GM12891 (cell line): ENCODE results near the gene CD19.

Experiments used
- DNase-seq: peaks from one replicate; pipeline ENCODE4 v3.0.0; 2011; ENCODE audit warnings: low spot score; ENCODE audit not compliant: insufficient read length
- FAIRE-seq: peaks from 2 replicates; lab custom pipeline; 2011; peaks lifted over from hg19 to GRCh38; lab: Jason Lieb, UNC
- PAX5 ChIP-seq: IDR thresholded peaks from 2 replicates; pipeline ENCODE4 v1.6.1; 2011; ENCODE audit warnings: low read length, moderate library complexity, mild to moderate bottlenecking; ENCODE audit not compliant: insufficient read depth, severe bottlenecking
- POLR2A ChIP-seq: IDR thresholded peaks from 2 replicates; pipeline ENCODE4 v1.6.1; 2011; ENCODE audit warnings: low read depth, low read length, control low read depth
- POLR2AphosphoS5 ChIP-seq: IDR thresholded peaks from 2 replicates; pipeline ENCODE4 v1.6.1; 2011; ENCODE audit warnings: low read depth, low read length, control low read depth
- POU2F2 ChIP-seq: IDR thresholded peaks from 2 replicates; pipeline ENCODE4 v1.6.1; 2011; ENCODE audit warnings: low read depth, mild to moderate bottlenecking, control low read depth, low read length, moderate library complexity
- SPI1 ChIP-seq: IDR thresholded peaks from 2 replicates; pipeline ENCODE4 v1.6.1; 2011; ENCODE audit warnings: low read depth, low read length, control low read depth
- TAF1 ChIP-seq: IDR thresholded peaks from 2 replicates; pipeline ENCODE4 v1.6.1; 2011; ENCODE audit warnings: low read depth, low read length, control low read depth

The CD19 gene

GRCh38 chr16:28987170-28987853, 55.5 kb downstream of the CD19 start:
- no peak for FAIRE-seq
- TF ChIP-seq SPI1 (no peak), POU2F2 (no peak), PAX5 (no peak), TAF1 (no peak), POLR2AphosphoS5 (no peak), POLR2A (no peak)
- no peak for DNase-seq
